Smooth muscle cell (in vitro differentiated cells): ENCODE measurements around the gene EML6. TPM values are rescaled to one million over a fixed set of nuclear protein-coding genes. Genes with fewer than 3 reads are reported as not detected.

Experiments
- DNase-seq: peaks from one replicate; lab custom pipeline; 2025; ENCODE audit not compliant: unreplicated experiment; lab: John Stamatoyannopoulos, UW
- H2AFZ ChIP-seq: fragments of 200-600 bp; sonication (generic); 2 replicates; pipeline ENCODE4 v1.6.0; 2016; ENCODE audit warnings: antibody characterized with exemption, low read depth, mild to moderate bottlenecking
- H3F3A ChIP-seq: fragments of 200-600 bp; sonication (generic); 2 replicates; pipeline ENCODE4 v1.6.0; 2017; ENCODE audit warnings: antibody characterized with exemption, low read depth
- H3K27ac ChIP-seq: fragments of 200-600 bp; sonication (generic); 2 replicates; pipeline ENCODE4 v1.5.1; 2016; ENCODE audit warnings: low read depth, mild to moderate bottlenecking
- H3K27me3 ChIP-seq: fragments of 200-600 bp; sonication (generic); 2 replicates; pipeline ENCODE4 v1.6.1; 2016; ENCODE audit warnings: low read depth, mild to moderate bottlenecking
- H3K36me3 ChIP-seq: fragments of 200-600 bp; sonication (generic); 2 replicates; pipeline ENCODE4 v1.5.1; 2016; ENCODE audit warnings: low read depth
- H3K4me1 ChIP-seq: fragments of 200-600 bp; sonication (generic); 2 replicates; pipeline ENCODE4 v1.5.1; 2016; ENCODE audit warnings: low read depth
- H3K4me2 ChIP-seq: fragments of 200-600 bp; sonication (generic); 2 replicates; pipeline ENCODE4 v1.6.0; 2016; ENCODE audit warnings: mild to moderate bottlenecking
- H3K4me3 ChIP-seq: fragments of 200-600 bp; sonication (generic); 2 replicates; pipeline ENCODE4 v1.5.1; 2016; ENCODE audit warnings: mild to moderate bottlenecking
- H3K79me2 ChIP-seq: fragments of 200-600 bp; sonication (generic); 2 replicates; pipeline ENCODE4 v1.6.0; 2016; ENCODE audit warnings: low read depth, mild to moderate bottlenecking
- H3K9ac ChIP-seq: fragments of 200-600 bp; sonication (generic); 2 replicates; pipeline ENCODE4 v1.6.0; 2016; ENCODE audit warnings: low read depth
- H3K9me3 ChIP-seq: fragments of 200-600 bp; sonication (generic); replicated peaks from 2 replicates; pipeline ENCODE4 v1.5.1; 2016; ENCODE audit warnings: low read depth
- H4K20me1 ChIP-seq: fragments of 200-600 bp; sonication (generic); 2 replicates; pipeline ENCODE4 v1.6.0; 2016; ENCODE audit warnings: low read depth
- WGBS: methylation state at CpG from one replicate; pipeline ENCODE4 v1.1.7; 2016; ENCODE audit warnings: low lambda C conversion rate; 5-methylcytosine and 5-hydroxymethylcytosine counted together
- polyA plus RNA-seq: library from polyadenylated mRNA; unstranded; fragments of >200 nt; fragmentation: Nextera tagmentation; extraction: Ambion mirVana; gene quantifications from 2 replicates; pipeline ENCODE4 v1.2.1, GENCODE V29; 2016
- total RNA-seq: library from RNA; depleted of rRNA; stranded (reverse); fragments of >200 nt; gene quantifications from 2 replicates; pipeline ENCODE4 v1.2.3, GENCODE V29; 2014
- TF ChIP-seq, protein P1 (sequence below): fragments of 200-600 bp; sonication (generic); IDR thresholded peaks from 2 replicates; pipeline ENCODE4 v1.5.1; 2017; ENCODE audit warnings: borderline replicate concordance, mild to moderate bottlenecking, antibody characterized with exemption; ENCODE audit not compliant: insufficient read depth, poor library complexity, severe bottlenecking

EML6 gene
- total and polyA plus RNA-seq, 2 experiments from 2014 or later = 0.49 to 0.54 TPM

GRCh38 chr2:54897420-54898310 is 174.2 kb downstream of the EML6 start:
- Histone ChIP-seq H3K36me3 (no peaks in the 10 kb centered on the region), H3K4me3 (no peak overlapping the region), H3F3A (no peaks in the 10 kb centered on the region), H3K9ac (no peak overlapping the region), H3K79me2 (no peaks in the 10 kb centered on the region), H3K27me3 (no peaks in the 10 kb centered on the region), H3K4me1 (no peaks in the 10 kb centered on the region), H3K27ac (no peak overlapping the region), H3K9me3 (peaks cover 7% of the 10 kb centered on the region), H3K4me2 (no peak overlapping the region), H2AFZ (no peak overlapping the region), H4K20me1 (no peaks in the 10 kb centered on the region)
- WGBS = 83% methylated on average over 11 of the region's 11 CpGs
- TF ChIP-seq, protein P1, sequence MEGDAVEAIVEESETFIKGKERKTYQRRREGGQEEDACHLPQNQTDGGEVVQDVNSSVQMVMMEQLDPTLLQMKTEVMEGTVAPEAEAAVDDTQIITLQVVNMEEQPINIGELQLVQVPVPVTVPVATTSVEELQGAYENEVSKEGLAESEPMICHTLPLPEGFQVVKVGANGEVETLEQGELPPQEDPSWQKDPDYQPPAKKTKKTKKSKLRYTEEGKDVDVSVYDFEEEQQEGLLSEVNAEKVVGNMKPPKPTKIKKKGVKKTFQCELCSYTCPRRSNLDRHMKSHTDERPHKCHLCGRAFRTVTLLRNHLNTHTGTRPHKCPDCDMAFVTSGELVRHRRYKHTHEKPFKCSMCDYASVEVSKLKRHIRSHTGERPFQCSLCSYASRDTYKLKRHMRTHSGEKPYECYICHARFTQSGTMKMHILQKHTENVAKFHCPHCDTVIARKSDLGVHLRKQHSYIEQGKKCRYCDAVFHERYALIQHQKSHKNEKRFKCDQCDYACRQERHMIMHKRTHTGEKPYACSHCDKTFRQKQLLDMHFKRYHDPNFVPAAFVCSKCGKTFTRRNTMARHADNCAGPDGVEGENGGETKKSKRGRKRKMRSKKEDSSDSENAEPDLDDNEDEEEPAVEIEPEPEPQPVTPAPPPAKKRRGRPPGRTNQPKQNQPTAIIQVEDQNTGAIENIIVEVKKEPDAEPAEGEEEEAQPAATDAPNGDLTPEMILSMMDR = no peak
- no peak for DNase-seq

GRCh38 chr2:54898456-54899226 is 175.2 kb downstream of the EML6 start:
- Histone ChIP-seq H3K79me2 (no peaks in the 10 kb centered on the region), H3K9me3 (peaks cover 7% of the 10 kb centered on the region), H3K27me3 (no peaks in the 10 kb centered on the region), H3K4me1 (no peaks in the 10 kb centered on the region), H3K4me3 (no peak overlapping the region), H3F3A (no peaks in the 10 kb centered on the region), H2AFZ (no peak overlapping the region), H3K36me3 (no peaks in the 10 kb centered on the region), H3K4me2 (no peak overlapping the region), H3K9ac (no peak overlapping the region), H4K20me1 (no peaks in the 10 kb centered on the region), H3K27ac (no peak overlapping the region)
- TF ChIP-seq, protein P1 = no peak
- WGBS = 87% methylated on average over 7 of the region's 7 CpGs
- no peak for DNase-seq

GRCh38 chr2:54899576-54900200 is 176.2 kb downstream of the EML6 start:
- Histone ChIP-seq H3K79me2 (no peaks in the 10 kb centered on the region), H3F3A (no peaks in the 10 kb centered on the region), H3K27me3 (no peaks in the 10 kb centered on the region), H3K9ac (no peak overlapping the region), H3K9me3 (peaks cover 7% of the 10 kb centered on the region), H4K20me1 (no peaks in the 10 kb centered on the region), H3K36me3 (no peaks in the 10 kb centered on the region), H3K4me3 (no peak overlapping the region), H3K27ac (no peak overlapping the region), H3K4me1 (no peaks in the 10 kb centered on the region), H2AFZ (no peak overlapping the region), H3K4me2 (no peak overlapping the region)
- DNase-seq = no peak
- TF ChIP-seq, protein P1 = peak; percentile 54
- 85% methylated on average over 5 of the region's 5 CpGs for WGBS
